GM19467 (cell line): ENCODE results near the gene TNRC6B.
A peak's percentile ranks its signal among the peaks of the same experiment; 100 is the strongest.
"Not testable (repeated sequence)": the region's sequence is repeated elsewhere in the genome, so short reads cannot be mapped to it uniquely, and the experiment has no call there.

Experiments used
- ATAC-seq: cut with Tn5 transposase; IDR thresholded peaks from one replicate; pipeline ENCODE4 v1.9.1; 2021; ENCODE audit warnings: mild to moderate bottlenecking, moderate library complexity; ENCODE audit not compliant: unreplicated experiment

The TNRC6B gene

DNA sequence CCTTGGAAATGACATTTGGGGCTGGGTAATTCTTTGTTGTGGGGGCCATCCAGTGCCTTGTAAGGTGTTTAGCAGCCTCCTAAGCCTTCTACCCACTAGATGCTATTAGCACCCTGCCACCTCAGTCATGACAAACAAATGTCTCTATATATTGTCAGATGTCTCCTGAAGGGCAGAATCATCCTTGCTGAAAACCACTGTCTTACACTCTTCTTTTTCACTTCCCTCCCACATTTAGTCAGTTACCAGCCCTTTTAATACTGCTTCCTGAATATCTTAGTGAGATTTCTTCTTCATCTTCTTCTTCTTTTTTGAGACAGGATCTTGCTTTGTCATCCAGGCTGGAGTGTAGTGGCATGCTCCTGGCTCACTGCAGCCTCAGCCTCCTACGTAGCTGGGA lies 33.1 kb downstream of the TNRC6B start:
- peak; percentile 51 for ATAC-seq

DNA sequence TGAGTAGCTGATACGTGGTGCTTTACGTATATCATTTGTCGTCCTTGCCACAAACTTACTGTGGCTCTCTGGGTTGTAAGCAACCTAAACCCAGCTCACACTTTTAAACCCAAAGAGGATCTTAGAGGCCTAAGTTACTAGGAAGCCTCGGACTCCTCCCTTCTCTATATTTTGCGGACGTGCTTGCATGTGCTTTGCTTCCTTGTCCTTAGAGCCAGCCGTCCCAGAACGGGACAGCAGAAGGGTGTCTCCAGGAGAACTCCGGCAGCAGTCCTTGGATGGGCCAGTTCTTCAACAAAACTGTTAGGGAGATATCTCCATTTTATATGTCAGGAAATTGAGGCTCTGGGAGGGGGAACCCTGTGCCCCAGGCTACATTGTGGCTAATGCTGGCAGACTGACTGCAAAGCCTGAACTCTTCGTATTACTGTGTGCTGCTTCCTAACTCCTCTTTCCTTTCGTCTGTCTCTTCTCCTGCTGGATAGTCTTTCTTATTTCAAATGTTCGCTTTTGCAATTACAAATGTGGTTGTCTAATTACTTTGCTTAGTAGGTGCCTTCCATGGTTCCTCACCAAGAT lies 33.8 kb downstream of the TNRC6B start:
- no peak for ATAC-seq

DNA sequence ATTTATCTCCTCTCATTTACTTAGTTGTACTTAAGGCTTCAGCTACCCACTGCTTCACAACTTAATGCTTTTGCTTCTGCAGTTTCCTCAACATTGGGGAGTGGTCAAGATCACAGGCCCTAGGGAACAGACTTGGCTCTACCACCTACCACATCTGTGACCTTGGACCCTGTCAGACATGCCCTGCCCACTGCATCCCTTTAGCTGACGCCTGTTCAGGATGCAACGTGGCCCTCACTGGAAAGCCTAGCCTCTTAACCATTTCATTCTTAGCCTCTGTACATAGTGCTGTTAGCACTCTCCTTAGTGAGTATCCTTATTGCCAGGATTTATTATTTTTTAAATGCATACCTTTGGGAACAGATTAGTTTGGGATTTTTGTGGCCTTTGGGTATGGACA lies 34.4 kb downstream of the TNRC6B start:
- no peak for ATAC-seq

DNA sequence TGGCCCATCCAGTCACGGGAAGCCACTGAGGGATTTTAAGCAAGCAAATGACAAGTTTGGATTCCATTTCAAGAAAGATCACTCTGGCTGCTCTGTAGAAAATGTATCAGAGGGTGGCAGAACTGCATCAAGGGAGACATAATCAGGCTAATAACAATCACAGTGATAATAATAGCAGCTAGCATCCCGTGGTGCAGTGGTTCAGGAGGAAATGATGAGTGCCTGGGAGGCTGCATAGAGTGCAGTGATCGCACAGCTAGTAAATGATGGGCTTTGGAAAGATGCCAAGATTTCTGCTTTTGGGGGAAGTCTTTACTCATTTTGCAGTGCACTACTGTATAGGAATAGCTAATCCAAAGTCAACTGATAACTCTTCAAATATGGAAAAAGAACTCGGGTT lies 35.8 kb downstream of the TNRC6B start:
- no peak for ATAC-seq

DNA sequence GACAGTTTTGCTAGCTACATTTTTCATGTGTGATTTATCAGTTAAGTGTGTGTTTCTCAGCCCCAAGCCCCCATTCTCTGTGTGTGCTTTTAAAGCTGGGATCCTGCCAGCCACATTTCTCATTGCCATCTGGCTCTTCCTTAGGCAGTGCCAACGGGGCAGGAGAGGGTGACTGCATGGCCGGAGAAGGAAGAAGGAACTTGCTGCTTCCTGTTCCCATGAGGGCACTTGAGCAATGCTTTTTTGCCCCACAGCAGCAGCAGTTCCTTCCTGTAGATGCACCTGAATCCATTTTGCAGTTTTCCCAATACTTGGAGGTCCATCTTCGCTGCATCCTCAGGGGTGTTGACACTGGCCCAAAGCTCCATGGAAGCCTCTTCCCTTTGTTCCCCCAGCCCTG lies 37.5 kb downstream of the TNRC6B start:
- ATAC-seq: no peak

DNA sequence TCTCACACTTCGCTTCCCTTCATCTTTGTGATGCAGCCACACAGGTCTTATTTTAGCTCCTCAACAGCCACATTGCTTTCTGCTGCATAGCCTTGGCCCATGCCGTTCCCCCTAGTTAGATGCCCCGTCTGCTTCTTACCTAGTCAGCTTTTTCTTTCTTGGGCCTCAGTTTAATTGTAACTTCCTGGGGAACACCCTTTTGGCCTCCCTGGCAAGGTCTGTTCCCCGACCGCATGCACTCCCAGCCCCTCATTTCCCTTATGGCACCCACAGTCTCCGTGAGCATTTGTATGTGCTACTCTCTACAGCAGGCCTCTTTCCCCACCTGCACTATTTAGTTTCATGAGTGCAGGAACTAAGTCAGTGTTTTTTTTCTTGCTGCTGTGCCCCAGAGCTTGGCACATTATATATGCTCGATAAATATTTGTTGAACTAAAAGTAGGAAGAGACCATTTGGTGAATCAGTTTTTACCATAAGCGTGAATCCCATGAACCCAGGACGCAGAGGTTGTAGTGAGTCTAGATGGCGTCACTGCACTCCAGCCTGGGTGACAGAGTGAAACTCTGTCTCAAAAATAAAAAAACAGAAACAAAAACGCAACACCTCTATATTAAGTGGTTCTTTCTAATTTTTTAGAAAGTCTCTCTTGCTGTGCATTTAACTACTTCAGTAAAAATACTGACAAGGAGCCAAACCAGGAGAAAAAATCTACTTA lies 38.5 kb downstream of the TNRC6B start:
- no peak for ATAC-seq

DNA sequence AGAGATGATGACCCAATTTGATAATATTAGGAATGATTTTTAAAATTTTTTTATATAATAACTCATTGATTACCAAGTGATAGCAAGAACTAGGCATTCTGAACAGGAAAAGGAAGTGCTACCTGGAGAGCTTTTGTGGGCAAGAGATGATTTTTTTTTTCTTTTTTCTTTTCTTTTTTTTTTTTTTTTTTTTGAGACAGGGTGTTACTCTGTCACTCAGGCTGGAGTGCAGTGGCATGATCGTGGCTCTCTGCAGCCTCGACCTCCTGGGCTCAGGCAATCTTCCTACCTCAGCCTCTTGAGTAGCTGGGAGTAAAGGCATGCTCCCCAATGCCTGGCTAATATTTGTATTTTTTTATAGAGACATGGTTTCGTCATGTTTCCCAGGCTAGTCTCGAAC lies 40.4 kb downstream of the TNRC6B start:
- no peak for ATAC-seq

DNA sequence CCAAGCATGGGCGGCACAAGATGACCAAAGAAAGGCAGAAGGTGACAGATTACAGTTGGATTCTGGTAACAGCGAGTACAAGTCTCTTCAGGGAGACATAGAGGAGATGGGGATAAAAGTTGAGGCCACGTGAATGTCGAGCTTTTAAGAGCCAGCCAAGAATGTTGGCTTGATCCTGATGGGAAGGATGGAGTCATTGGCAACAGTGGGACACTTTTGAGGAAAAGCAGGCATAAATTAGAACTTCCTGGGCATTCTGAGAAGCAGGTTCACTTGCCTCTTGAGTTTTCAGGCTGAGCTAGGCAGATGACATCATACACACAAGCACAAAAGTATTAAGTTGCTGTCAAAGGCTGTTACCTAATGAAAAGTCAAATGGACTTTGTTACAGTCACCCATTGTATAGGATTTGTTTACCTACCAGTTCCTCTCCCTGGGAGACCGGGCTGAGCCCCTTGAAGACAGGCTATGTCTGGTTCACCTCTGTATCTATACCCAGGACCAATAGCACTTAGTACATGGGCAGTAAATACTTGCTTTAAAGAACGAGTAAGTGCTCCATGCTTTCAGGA lies 41.1 kb downstream of the TNRC6B start:
- no peak for ATAC-seq

DNA sequence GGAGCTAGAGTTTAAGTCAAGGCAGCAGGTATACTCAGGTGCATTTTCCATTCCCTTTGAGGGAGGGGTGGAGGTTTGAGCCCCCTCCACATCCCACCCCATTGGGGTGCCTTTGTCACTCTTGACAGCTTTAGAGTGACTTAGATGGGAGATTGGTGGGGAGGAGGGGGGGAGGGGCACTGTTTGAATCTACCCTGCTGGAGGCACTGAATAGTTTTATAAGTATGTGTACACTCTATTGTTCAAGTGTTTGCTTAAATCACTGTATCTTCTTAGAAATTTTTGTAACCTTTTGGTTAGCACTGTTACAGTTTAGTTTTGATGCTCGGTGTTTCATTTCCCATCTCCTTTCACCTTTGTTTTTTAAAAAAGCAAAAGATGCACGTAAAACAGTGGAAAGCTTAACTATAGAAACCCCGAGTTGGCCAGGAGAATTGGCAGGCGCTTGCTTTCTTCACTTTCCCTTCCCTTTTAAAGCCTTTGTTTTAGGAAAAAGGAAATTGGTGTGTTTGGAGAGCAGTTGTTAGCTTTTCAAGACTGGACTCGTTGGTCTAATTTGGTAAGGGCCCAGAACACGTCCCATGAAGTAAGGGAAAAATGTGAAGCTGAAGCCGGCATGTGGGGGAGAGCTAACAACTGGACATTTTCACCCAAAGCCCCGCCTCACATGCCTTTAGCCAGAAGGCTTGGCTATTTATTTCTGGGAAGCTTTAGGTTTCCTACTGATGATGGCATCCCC lies 42.8 kb downstream of the TNRC6B start:
- ATAC-seq: no peak

DNA sequence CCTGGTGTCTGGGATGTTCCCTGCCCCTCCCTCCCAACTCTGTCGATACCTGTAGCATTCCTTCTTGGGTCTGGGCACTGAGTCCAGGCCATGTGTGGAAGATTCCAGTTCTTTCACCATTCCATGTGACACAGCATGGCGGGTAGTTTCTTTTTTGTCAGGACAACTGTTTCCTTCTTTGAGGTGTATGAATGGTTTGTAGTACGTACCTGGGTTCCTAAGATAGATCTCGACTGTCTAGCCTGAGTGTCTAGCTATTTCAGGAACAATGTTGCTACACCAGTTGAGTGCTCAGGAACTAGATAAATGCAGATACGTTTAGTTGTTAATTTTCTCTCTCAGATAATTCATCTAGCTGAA lies 43.3 kb downstream of the TNRC6B start:
- ATAC-seq: no peak

DNA sequence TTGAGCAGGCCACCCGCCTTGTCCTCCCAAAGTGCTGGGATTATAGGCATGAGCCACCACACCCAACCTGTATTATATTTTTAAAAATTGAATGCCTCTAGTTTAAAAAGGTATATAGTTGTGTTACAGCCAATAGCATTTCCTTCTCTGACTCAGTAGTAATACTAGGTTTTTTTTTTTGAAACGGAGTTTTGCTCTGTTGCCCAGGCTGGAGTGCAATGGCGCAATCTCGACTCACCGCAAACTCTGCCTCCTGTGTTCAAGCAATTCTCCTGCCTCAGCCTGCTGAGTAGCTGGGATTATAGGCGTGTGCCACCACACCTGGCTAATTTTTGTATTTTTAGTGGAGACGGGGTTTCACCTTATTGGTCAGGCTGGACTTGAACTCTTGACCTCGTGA lies 45.3 kb downstream of the TNRC6B start:
- not testable (repeated sequence) for ATAC-seq

DNA sequence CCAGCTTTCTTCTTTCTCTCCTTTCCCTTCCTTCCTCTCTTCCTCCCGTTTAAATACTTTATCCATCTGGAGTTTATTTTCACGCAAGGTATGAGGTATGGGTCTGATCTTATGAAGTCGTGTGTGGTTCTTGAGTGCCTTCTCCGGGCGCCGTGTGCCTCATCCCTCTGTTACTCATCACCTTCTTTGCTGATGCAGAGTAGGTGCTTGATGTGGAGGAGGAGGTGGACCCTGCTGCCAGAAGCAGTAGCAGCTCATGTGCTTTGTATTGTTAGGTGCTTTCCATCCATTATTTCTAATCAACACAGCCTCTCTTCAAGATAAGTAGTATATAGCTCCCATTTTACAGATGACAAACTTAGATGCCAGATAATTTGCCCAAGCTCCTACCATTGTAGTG lies 47.0 kb downstream of the TNRC6B start:
- ATAC-seq: no peak

DNA sequence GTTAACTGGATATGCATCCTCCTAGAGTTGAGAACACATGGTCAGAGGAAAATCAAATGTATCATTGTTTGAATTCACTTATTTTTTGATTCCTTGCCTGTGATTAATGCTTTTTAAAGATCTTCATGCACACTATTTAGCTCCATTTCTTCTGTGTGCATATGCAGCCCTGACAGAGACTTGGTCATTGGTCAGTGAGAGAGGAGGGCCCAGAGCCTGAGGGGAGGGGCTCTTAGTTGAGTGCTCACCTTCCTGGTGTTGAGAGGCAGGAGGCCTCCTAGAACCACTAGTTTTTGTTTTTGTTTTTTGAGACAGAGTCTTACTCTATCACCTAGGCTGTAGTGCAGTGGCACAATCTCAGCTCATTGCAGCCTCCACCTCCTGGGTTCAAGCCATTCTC lies 48.9 kb downstream of the TNRC6B start:
- ATAC-seq: no peak

DNA sequence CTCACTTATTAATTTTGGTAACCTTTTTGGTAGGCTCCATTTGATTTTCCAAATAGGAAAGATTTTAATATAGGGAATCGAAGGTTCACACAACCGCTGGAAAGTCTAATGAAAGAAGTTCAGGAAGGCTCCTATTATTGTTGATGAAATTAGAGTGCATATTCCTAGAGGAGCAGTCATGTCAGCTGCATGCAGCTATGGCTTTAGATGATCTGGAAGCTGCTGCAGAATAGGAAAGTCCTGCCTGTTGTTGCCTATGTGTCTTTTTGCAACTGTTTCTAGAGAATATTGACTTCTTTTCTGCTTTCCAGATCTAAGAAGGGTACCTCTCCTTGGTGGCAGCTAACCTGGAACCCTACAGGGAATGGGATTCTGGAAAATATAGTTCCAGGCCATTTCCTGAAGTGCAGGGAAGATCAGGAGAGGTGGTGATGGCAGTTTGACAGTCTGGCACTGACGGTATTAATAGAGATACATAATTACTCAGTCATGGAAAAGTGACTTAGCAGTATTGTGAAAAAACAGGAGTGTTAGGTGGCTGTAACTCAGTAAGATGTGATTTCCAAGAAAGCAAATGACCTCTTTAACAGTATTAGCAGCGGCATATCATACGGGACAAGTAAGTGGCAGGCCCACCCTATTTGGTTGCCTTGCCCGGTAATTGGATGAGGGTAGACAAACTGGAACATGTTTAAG lies 54.0 kb downstream of the TNRC6B start:
- no peak for ATAC-seq

DNA sequence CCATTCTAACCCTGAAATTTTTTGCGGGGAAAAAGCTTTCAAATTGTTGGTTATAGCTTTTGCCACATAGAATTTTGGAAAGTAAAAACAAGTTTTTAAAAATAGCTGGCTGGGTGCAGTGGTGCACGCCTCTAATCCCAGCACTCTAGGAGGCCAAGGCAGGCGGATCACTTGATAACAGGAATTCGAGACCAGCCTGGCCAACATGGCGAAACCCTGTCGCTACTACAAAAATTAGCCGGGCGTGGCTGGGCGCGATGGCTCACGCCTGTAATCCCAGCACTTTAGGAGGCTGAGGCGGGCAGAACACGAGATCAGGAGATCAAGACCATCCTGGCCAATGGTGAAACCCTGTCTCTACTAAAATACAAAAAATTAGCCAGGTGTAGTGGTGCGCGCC lies 54.9 kb downstream of the TNRC6B start:
- ATAC-seq: no peak

DNA sequence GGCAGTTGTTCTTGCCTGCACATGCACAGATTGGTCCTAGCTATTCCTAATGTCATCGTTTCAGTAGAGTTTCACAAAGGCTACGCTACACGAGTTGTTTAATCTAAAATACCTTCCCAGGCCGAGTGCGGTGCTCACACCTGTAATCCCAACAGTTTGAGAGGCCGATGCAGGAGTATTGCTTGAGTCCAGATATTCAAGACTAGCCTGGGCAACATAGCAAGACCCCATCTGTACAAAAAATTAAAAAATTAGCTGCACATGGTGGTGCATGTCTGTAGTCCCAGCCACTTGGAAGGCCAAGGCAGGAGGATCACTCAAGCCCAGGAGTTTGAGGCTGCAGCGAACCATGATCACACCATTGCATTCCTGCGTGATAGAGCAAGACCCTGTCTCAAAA lies 56.2 kb downstream of the TNRC6B start:
- no peak for ATAC-seq

DNA sequence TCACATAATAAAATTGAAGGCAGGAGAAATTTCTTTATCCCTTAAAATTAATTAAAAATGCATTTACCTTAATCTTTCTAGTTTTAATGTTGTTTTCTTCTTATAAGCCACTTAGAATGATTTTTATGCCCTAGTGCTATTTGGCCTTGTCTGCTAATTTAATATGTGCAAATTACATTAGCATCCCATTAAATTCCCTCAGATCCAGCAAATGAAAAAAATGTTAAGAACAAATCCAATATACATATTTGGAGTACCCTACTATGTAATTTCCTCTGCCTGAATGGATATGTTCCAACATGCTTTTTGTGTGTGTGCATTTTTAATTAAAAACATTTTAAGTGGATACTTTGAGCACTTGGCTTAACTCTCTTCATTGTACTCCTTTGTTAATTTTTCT lies 56.9 kb downstream of the TNRC6B start:
- no peak for ATAC-seq

DNA sequence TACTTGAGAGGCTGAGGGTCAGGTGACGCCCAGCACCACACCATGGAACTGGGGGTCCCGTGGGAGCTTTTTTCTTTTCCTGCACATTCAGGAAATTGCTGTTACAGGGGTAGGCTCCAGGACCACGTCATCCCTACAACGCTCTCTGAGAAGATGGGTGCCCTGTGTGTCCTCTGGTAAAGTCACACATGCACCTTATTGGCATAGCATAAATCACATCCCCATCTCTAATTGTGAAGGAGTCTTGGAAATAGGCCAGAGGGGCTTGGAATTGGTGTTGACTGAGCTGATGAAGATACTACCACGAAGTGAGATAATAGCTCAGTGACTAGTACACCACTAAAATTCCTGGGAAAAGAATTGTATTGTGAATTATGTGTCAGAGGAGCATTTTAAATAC lies 57.6 kb downstream of the TNRC6B start:
- no peak for ATAC-seq

DNA sequence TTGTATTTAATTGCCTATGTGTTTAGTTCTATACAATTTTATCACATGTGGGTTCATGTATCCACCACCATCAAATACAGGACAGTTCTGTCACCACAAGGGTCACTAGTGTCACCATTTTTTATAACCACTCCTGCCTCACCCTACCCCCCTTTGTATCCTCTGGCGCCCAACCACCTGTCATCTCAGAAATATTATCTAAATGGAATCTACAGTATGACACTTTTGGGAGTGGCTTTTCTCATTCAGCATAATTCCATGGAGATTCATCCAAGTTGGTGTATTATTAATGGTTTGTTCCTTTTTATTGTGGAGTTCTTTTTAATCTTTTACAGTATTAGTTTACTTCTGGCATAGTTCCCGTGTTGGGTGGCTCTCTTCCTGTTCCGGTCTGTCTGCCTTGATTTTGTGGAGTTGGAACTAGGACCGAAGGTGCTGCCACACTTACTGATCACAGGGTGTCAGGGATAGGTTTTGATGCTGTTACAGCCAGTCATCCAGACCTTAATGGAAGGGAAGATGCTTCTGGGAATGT lies 58.5 kb downstream of the TNRC6B start:
- ATAC-seq: no peak

DNA sequence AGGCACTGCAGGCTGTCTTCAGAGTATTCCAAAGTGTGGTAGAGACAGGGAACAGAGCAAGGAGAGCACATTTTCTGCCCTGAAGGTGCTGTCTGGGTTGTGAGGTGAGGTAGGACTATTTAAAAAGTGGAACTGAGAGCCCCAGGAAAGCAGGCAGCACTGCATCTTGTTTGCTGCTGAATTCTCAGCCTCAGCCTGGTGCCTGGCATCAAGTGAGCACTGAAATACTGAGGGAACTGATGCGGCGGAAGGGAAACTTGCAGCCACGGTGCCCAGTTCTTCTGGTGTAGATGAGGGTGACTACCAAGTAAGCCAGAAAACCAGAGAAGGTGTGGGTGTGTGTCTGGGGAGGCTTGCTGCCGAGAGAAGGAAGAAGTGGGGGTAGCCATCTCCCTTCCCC lies 59.5 kb downstream of the TNRC6B start:
- ATAC-seq: no peak

DNA sequence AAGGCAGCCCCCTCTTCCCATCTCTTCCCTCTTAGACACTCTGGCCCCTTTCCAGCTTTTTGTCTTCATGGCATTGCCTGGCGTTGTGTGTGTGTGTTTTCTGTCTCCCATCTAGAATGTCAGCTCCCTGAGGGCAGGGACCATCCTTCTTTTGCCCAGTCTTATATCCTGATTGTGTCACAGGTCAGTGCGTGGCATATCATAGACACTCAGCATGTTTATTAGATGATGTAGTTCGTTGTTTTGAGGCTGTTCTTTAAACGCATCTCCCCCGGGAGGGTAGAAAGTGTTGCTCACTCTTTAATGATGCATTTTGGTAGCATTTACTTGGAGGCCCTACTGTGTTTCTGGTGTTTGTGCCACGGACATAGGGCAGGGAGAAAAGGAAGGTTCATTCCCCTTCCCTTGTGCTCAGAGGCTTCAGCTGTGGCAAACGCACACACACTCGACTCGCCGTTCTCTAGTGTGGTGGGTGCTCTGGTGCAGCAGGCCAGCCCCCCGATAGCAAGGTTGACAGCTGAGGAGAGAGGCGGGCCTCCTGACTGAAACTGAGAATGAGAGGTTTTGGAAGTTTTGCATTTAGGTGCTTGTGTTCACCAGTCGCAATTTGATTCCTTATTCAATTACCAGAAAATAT lies 60.2 kb downstream of the TNRC6B start:
- ATAC-seq: no peak
